Keratinocyte (primary cell): Measurements from ENCODE around the gene ULK4. TPM values are rescaled to one million over a fixed set of nuclear protein-coding genes. Genes with fewer than 3 reads are reported as not detected.

Experiments
- DNase-seq: peaks from one replicate; pipeline ENCODE4 v3.0.0-alpha.2; 2011; ENCODE audit warnings: low read depth, missing footprints, low spot score
- FAIRE-seq: peaks from 2 replicates; lab custom pipeline; 2011; peaks lifted over from hg19 to GRCh38; lab: Jason Lieb, UNC
- H2AFZ ChIP-seq: 2 replicates; pipeline ENCODE4 v1.6.0; 2012; ENCODE audit warnings: low read length, control low read depth, inconsistent platforms; ENCODE audit not compliant: control insufficient read depth
- H3K27ac ChIP-seq: 2 replicates; pipeline ENCODE4 v1.5.1; 2011; ENCODE audit warnings: low read length; ENCODE audit not compliant: control insufficient read depth, insufficient read depth
- H3K27me3 ChIP-seq: 3 replicates; pipeline ENCODE4 v1.6.0; 2011; ENCODE audit warnings: low read length; ENCODE audit not compliant: control insufficient read depth, insufficient read depth; ENCODE audit errors: extremely low read depth
- H3K36me3 ChIP-seq, 2 experiments: 2 replicates in 1 of 2; 3 replicates in 1 of 2; pipeline ENCODE4 v1.5.1; 2011; ENCODE audit warnings: low read length in 2 of 2, mild to moderate bottlenecking in 1 of 2; ENCODE audit not compliant: control insufficient read depth in 2 of 2, insufficient read depth in 2 of 2; ENCODE audit errors: extremely low read depth in 1 of 2
- H3K4me1 ChIP-seq: 3 replicates; pipeline ENCODE4 v1.5.1; 2011; ENCODE audit warnings: low read length; ENCODE audit not compliant: control insufficient read depth, insufficient read depth; ENCODE audit errors: extremely low read depth
- H3K4me2 ChIP-seq: 3 replicates; pipeline ENCODE4 v1.6.0; 2011; ENCODE audit warnings: low read depth, low read length; ENCODE audit not compliant: control insufficient read depth, insufficient read depth; ENCODE audit errors: extremely low read depth
- H3K4me3 ChIP-seq, 3 experiments: fragments of 200-600 bp in 1 of 3; sonication (generic) in 1 of 3; 2 replicates in 2 of 3; 3 replicates in 1 of 3; pipeline ENCODE4 v1.5.1; 2011 to 2016; ENCODE audit warnings: low read length in 3 of 3, mild to moderate bottlenecking in 3 of 3, control low read depth in 2 of 3, inconsistent platforms in 1 of 3, low read depth in 1 of 3, mixed read lengths in 1 of 3, mixed run types in 1 of 3, moderate library complexity in 1 of 3; ENCODE audit not compliant: control insufficient read depth in 2 of 3, insufficient read depth in 2 of 3; ENCODE audit errors: extremely low read depth in 1 of 3
- H3K79me2 ChIP-seq: 2 replicates; pipeline ENCODE4 v1.6.0; 2012; ENCODE audit warnings: low read length; ENCODE audit not compliant: control insufficient read depth, insufficient read depth
- H3K9ac ChIP-seq: 3 replicates; pipeline ENCODE4 v1.6.0; 2011; ENCODE audit warnings: low read length; ENCODE audit not compliant: control insufficient read depth, insufficient read depth; ENCODE audit errors: extremely low read depth
- H3K9me1 ChIP-seq: 3 replicates; pipeline ENCODE4 v1.6.0; 2011; ENCODE audit warnings: low read length; ENCODE audit not compliant: control insufficient read depth, insufficient read depth; ENCODE audit errors: extremely low read depth
- H3K9me3 ChIP-seq: 2 replicates; pipeline ENCODE4 v1.5.1; 2012; ENCODE audit warnings: low read depth, low read length; ENCODE audit not compliant: control insufficient read depth
- H4K20me1 ChIP-seq: 3 replicates; pipeline ENCODE4 v1.6.0; 2011; ENCODE audit warnings: low read length; ENCODE audit not compliant: control insufficient read depth, insufficient read depth; ENCODE audit errors: extremely low read depth
- CTCF ChIP-seq, 3 experiments: IDR thresholded peaks in 1 of 3; conservative IDR thresholded peaks in 1 of 3; optimal IDR thresholded peaks in 1 of 3; 2 replicates in 2 of 3; 3 replicates in 1 of 3; pipeline versions ENCODE3 to v1.5.1; 2011; ENCODE audit warnings: low read length in 3 of 3, mild to moderate bottlenecking in 3 of 3, moderate library complexity in 2 of 3, control low read depth in 1 of 3, inconsistent platforms in 1 of 3; ENCODE audit not compliant: insufficient read depth in 2 of 3; ENCODE audit errors: extremely low read depth in 1 of 3
- EZH2 ChIP-seq: IDR thresholded peaks from one replicate; pipeline ENCODE4 v1.6.1; 2012; ENCODE audit warnings: inconsistent platforms, mild to moderate bottlenecking, low read length, moderate library complexity
- dilution Hi-C: fragments of 300-500 bp; cut with MboI; formaldehyde crosslinking; loops from one replicate; pipeline ENCODE4 v1.7.0; 2020; ENCODE audit warnings: low sequenced_read_pairs; ENCODE audit not compliant: extremely low pct_ligation_motif_present
- polyA plus RNA-seq, 5 experiments: library from polyadenylated mRNA; depleted of rRNA in 3 of 5; stranded (reverse) in 3 of 5; stranded (forward) in 1 of 5; unstranded in 1 of 5; fragments of >200 nt; gene quantifications; 1 replicate in 1 of 5; 2 replicates in 3 of 5; 3 replicates in 1 of 5; pipeline versions ENCODE4 v1.2.1 to v1.2.3, GENCODE V29; 2011 to 2012; ENCODE audit warnings: missing spikeins in 2 of 5, low read depth in 1 of 5, low replicate concordance in 1 of 5

The ULK4 gene
- polyA plus RNA-seq, 1 donor (not counting 4 experiments of a cell fraction or from before 2014, with no cell fraction given) = 6.1 TPM

GRCh38 chr3:41972802-41973201 is 10.9 kb upstream of the ULK4 start:
- no peak overlapping the region for H3K4me2 ChIP-seq
- dilution Hi-C loops = no loop called here
- no peak overlapping the region for H3K4me3 ChIP-seq
- H2AFZ ChIP-seq = no peak overlapping the region
- no peaks in the 10 kb centered on the region for H3K4me1 ChIP-seq
- DNase-seq (no peak), FAIRE-seq (no peak)
- no peak overlapping the region for H3K27ac ChIP-seq
- no peak overlapping the region for H3K9ac ChIP-seq
- H3K79me2 ChIP-seq = no peaks in the 10 kb centered on the region
- H3K27me3 ChIP-seq = no peaks in the 10 kb centered on the region
- H3K9me3 ChIP-seq = no peaks in the 10 kb centered on the region
- H3K9me1 ChIP-seq = no peaks in the 10 kb centered on the region
- H3K36me3 ChIP-seq = no peaks in the 10 kb centered on the region
- H4K20me1 ChIP-seq = no peaks in the 10 kb centered on the region
- TF ChIP-seq EZH2 (no peak), CTCF (optimal IDR thresholded peaks at IDR 0.05 in 1 of 3, IDR thresholded peaks at IDR 0.05 in 1 of 3, conservative IDR thresholded peaks at IDR 0.05 in 1 of 3; ENCODE audit: extremely low read depth in 1 of 3, insufficient read depth in 2 of 3, low read length in 3 of 3) (no peak)

GRCh38 chr3:41966206-41966605 is 4.3 kb upstream of the ULK4 start:
- no peaks in the 10 kb centered on the region for H3K79me2 ChIP-seq

More at GRCh38 chr3:41966206-41966605, 4.3 kb upstream of the ULK4 start:
- no peak for DNase-seq
- no peaks in the 10 kb centered on the region for H3K36me3 ChIP-seq
- no peaks in the 10 kb centered on the region for H4K20me1 ChIP-seq
- no peak for FAIRE-seq
- no peak for TF ChIP-seq CTCF (optimal IDR thresholded peaks at IDR 0.05 in 1 of 3, IDR thresholded peaks at IDR 0.05 in 1 of 3, conservative IDR thresholded peaks at IDR 0.05 in 1 of 3; ENCODE audit: extremely low read depth in 1 of 3, insufficient read depth in 2 of 3, low read length in 3 of 3)
- no peak for TF ChIP-seq EZH2
- no peak overlapping the region for H3K4me3 ChIP-seq
- H3K4me2 ChIP-seq = no peak overlapping the region
- no peak overlapping the region for H3K9ac ChIP-seq
- H3K27me3 ChIP-seq = no peaks in the 10 kb centered on the region
- no peaks in the 10 kb centered on the region for H3K9me1 ChIP-seq
- dilution Hi-C loops = no loop called here
- H3K9me3 ChIP-seq = no peaks in the 10 kb centered on the region
- H3K27ac ChIP-seq = no peak overlapping the region
- H3K4me1 ChIP-seq = peaks cover 5% of the 10 kb centered on the region
- H2AFZ ChIP-seq = no peak overlapping the region
